TTC549 (cell line): ENCODE data around the gene WDR62.

Source experiments
- FAIRE-seq: peaks from 2 replicates; lab custom pipeline; 2012; peaks lifted over from hg19 to GRCh38; lab: Jason Lieb, UNC

The WDR62 gene

GRCh38 chr19:36081894-36082293 lies 27.2 kb downstream of the WDR62 start:
- FAIRE-seq, result no peak

GRCh38 chr19:36082916-36083315 lies 28.2 kb downstream of the WDR62 start:
- FAIRE-seq, result no peak

GRCh38 chr19:36084231-36085009 lies 29.7 kb downstream of the WDR62 start:
- no peak for FAIRE-seq

GRCh38 chr19:36086326-36086725 lies 31.6 kb downstream of the WDR62 start:
- no peak for FAIRE-seq

- FAIRE-seq, result no peak
Measured at GRCh38 chr19:36089847-36090246, 35.1 kb downstream of the WDR62 start.

- FAIRE-seq, result no peak
Measured at GRCh38 chr19:36090910-36091695, 36.4 kb downstream of the WDR62 start.

- FAIRE-seq, result no peak
Measured at GRCh38 chr19:36092566-36092965, 37.9 kb downstream of the WDR62 start.

- no peak for FAIRE-seq
Measured at GRCh38 chr19:36093146-36093662, 38.5 kb downstream of the WDR62 start.

GRCh38 chr19:36093687-36094086 lies 39.0 kb downstream of the WDR62 start:
- no peak for FAIRE-seq

GRCh38 chr19:36097036-36097435 lies 42.3 kb downstream of the WDR62 start:
- no peak for FAIRE-seq

GRCh38 chr19:36099166-36099785 lies 44.6 kb downstream of the WDR62 start:
- FAIRE-seq, result no peak

GRCh38 chr19:36100476-36100875 lies 45.8 kb downstream of the WDR62 start:
- FAIRE-seq, result no peak

- no peak for FAIRE-seq
Measured at GRCh38 chr19:36101550-36102327, 47.0 kb downstream of the WDR62 start.

- no peak for FAIRE-seq
Measured at GRCh38 chr19:36103040-36103626, 48.4 kb downstream of the WDR62 start.

- FAIRE-seq, result no peak
Measured at GRCh38 chr19:36103842-36104552, 49.3 kb downstream of the WDR62 start.

- FAIRE-seq, result no peak
Measured at GRCh38 chr19:36106441-36106840, 51.7 kb downstream of the WDR62 start.

- no peak for FAIRE-seq
Measured at GRCh38 chr19:36106991-36107390, 52.3 kb downstream of the WDR62 start.

GRCh38 chr19:36108684-36109083 lies 54.0 kb downstream of the WDR62 start:
- no peak for FAIRE-seq

- FAIRE-seq, result no peak
Measured at GRCh38 chr19:36110487-36111199, 55.9 kb downstream of the WDR62 start, which contains the start of gene OVOL3. Gene OVOL3, plus strand, starts transcription at chr19:36111143. Its CDS starts 60 bp downstream, at chr19:36111203.

GRCh38 chr19:36111200-36111539 lies 56.5 kb downstream of the WDR62 start:
- no peak for FAIRE-seq
